ENCODE measurements around the gene DMXL1. TPM values are rescaled to one million over a fixed set of nuclear protein-coding genes. Genes with fewer than 3 reads are reported as not detected.
A peak's percentile ranks its signal among the peaks of the same experiment; 100 is the strongest.
"Not testable (repeated sequence)": the region's sequence is repeated elsewhere in the genome, so short reads cannot be mapped to it uniquely, and the experiment has no call there.

The DMXL1 gene
- total RNA-seq, 2 donors from 2014 or later = 41.2 to 45.3 TPM

DNA sequence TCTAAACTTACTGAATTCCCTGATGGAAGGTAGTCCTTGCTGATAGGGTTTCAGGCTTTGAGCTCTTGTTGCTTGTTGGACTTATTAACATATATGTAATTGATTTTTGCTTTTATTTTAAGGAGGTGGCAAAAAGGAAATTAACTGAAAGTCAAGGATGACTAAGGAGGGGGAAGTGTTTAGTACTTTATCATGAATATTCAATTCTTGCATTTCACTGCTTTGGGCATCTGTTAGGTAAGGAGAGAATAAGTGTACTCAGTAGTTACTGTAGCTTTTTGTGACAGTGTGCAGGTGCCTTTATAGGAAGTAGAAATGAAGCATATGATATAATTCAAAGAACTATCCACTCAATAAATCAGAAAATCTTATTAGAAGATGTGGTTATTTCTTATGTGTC, 47.1 kb downstream of the DMXL1 start:
- H3K9me3 Mint-ChIP-seq = no peaks in the 10 kb centered on the region
- H3K27me3 Mint-ChIP-seq = no peaks in the 10 kb centered on the region
- no peak overlapping the region for H3K4me3 Mint-ChIP-seq
- DNase-seq (ENCODE audit: low spot score) (no peak), ATAC-seq (no peak)
- H3K4me1 Mint-ChIP-seq (ENCODE audit: low read depth in 2 of 2) = peaks cover 0 to 7% of the 10 kb centered on the region in 2 donors
- peak overlapping the region in 1 of 2 donors; percentile 3 for H3K27ac Mint-ChIP-seq
- peaks cover 16% of the 10 kb centered on the region for H3K36me3 Mint-ChIP-seq

- Mint-ChIP-seq H3K4me3 (no peak overlapping the region), H3K27me3 (no peaks in the 10 kb centered on the region), H3K9me3 (no peaks in the 10 kb centered on the region), H3K4me1 (ENCODE audit: low read depth in 2 of 2) (peaks cover 0 to 7% of the 10 kb centered on the region in 2 donors), H3K27ac (no peak overlapping the region), H3K36me3 (peaks cover 14% of the 10 kb centered on the region)
- ATAC-seq = no peak
- no peak for DNase-seq (ENCODE audit: low spot score)
Observed at GRCh38 chr5:119120893-119121292, 50.0 kb downstream of the DMXL1 start.

DNA sequence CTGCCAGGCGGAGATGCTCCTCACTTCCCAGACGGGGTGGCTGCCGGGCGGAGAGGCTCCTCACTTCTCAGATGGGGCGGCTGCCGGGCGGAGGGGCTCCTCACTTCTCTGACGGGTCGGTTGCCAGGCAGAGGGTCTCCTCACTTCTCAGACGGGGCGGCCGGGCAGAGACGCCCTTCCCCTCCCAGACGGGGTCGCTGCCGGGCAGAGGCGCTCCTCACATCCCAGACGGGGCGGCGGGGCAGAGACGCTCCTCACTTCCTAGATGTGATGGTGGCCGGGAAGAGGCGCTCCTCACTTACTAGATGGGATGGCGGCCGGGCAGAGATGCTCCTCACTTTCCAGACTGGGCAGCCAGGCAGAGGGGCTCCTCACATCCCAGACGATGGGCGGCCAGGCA, 51.6 kb downstream of the DMXL1 start:
- not testable (repeated sequence) for H3K27me3 Mint-ChIP-seq; H3K9me3 Mint-ChIP-seq; H3K27ac Mint-ChIP-seq; DNase-seq (ENCODE audit: low spot score); H3K4me3 Mint-ChIP-seq; ATAC-seq; H3K4me1 Mint-ChIP-seq (ENCODE audit: low read depth in 2 of 2); H3K36me3 Mint-ChIP-seq

DNA sequence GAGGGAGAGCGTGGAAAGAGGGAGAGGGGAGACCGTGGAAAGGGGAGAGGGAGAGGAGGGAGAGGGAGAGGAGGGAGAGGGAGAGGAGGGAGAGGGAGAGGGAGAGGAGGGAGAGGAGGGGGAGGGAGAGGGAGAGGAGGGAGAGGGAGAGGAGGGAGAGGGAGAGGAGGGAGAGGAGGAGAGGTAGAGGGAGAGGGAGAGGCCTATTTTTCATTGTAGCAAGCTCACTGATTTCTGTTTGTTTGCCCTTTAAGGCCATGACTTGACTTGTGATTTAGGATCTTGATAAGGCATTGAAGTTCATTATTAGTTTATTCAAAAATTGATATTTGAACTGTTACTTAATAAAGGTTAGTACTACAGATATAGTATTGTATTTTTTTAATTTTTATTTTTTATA, 52.4 kb downstream of the DMXL1 start:
- H3K4me1 Mint-ChIP-seq (ENCODE audit: low read depth in 2 of 2) = peaks cover 0 to under 1% of the 10 kb centered on the region in 2 donors
- H3K27ac Mint-ChIP-seq = no peak overlapping the region
- no peaks in the 10 kb centered on the region for H3K9me3 Mint-ChIP-seq

DNA sequence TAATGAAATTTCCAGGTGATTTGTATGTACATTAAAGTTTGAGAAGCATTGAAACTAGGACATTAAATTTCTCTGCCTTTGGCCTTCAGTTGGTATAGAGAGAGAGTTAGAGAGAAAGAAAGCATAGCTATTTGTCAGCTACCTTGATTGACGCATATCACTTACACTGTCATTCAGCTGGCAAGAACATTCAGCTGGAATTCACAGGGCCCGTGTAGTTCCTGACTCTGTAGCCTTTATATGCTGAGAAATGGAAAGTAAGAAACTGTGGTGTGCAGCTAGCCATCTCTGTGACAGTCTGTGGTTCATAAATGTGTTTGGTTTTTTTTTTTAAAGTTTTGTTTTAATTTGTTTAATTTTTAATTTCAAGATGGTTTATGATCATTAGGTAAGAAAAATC, 58.9 kb downstream of the DMXL1 start:
- Mint-ChIP-seq H3K9me3 (no peaks in the 10 kb centered on the region), H3K27ac (no peak overlapping the region), H3K36me3 (peaks cover 6% of the 10 kb centered on the region), H3K27me3 (no peaks in the 10 kb centered on the region), H3K4me3 (no peak overlapping the region), H3K4me1 (ENCODE audit: low read depth in 2 of 2) (no peaks in the 10 kb centered on the region)
- DNase-seq (ENCODE audit: low spot score) (no peak), ATAC-seq (no peak)

More for the DNA sequence above, 52.4 kb downstream of the DMXL1 start:
- Mint-ChIP-seq H3K27me3 (no peaks in the 10 kb centered on the region), H3K36me3 (peaks cover 8% of the 10 kb centered on the region), H3K4me3 (no peak overlapping the region)
- ATAC-seq (no peak), DNase-seq (ENCODE audit: low spot score) (no peak)

- Mint-ChIP-seq H3K36me3 (peaks cover 24% of the 10 kb centered on the region), H3K4me3 (no peak overlapping the region), H3K27me3 (no peaks in the 10 kb centered on the region), H3K9me3 (peaks cover 4% of the 10 kb centered on the region), H3K4me1 (ENCODE audit: low read depth in 2 of 2) (no peaks in the 10 kb centered on the region), H3K27ac (no peak overlapping the region)
- ATAC-seq (no peak), DNase-seq (ENCODE audit: low spot score) (no peak)
Observed at GRCh38 chr5:119131530-119132304, 60.8 kb downstream of the DMXL1 start.

- not testable (repeated sequence) for H3K27me3 Mint-ChIP-seq; H3K4me3 Mint-ChIP-seq; H3K4me1 Mint-ChIP-seq (ENCODE audit: low read depth in 2 of 2); H3K27ac Mint-ChIP-seq; ATAC-seq; DNase-seq (ENCODE audit: low spot score)
- peaks cover 17% of the 10 kb centered on the region for H3K9me3 Mint-ChIP-seq
- peaks cover 38% of the 10 kb centered on the region for H3K36me3 Mint-ChIP-seq
Observed at GRCh38 chr5:119135743-119136142, 64.9 kb downstream of the DMXL1 start.

DNA sequence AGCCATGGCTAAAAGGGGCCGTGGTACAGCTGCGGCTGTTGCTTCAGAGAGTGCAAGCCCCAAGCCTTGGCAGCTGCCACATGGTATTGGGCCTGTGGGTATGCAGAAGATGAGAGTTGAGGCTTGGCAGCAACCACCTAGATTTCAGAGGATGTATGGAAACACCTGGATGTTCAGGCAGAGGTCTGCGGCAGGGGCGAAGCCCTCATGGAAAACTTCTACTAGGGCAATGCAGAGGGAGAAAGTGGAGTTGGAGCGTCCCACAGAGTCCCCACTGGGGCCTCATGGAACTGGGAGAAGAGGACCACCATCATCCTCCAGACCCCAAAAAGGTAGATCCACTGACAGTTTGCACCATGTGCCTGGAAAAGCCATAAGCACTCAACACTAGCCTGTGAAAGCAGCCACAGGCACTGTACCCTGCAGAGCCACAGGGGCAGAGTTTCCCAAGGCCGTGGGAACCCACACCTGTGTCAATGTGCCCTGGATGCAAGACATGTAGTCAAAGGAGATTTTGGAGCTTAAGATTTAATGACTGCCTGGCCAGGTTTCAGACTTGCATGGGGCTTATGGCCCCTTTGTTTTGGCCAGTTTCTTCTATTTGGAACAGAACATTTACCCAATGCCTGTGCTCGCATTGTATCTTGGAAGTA, 65.9 kb downstream of the DMXL1 start:
- H3K9me3 Mint-ChIP-seq = peaks cover 17% of the 10 kb centered on the region
- no peak overlapping the region for H3K27ac Mint-ChIP-seq
- no peaks in the 10 kb centered on the region for H3K4me1 Mint-ChIP-seq (ENCODE audit: low read depth in 2 of 2)
- no peaks in the 10 kb centered on the region for H3K27me3 Mint-ChIP-seq
- DNase-seq (ENCODE audit: low spot score) (no peak), ATAC-seq (no peak)
- H3K36me3 Mint-ChIP-seq = peaks cover 38% of the 10 kb centered on the region
- no peak overlapping the region for H3K4me3 Mint-ChIP-seq

GRCh38 chr5:119153629-119154028, 82.7 kb downstream of the DMXL1 start:
- Mint-ChIP-seq H3K27ac (no peak overlapping the region), H3K4me3 (no peak overlapping the region), H3K36me3 (peaks cover 27% of the 10 kb centered on the region), H3K9me3 (peaks cover 5% of the 10 kb centered on the region), H3K4me1 (ENCODE audit: low read depth in 2 of 2) (peaks cover 0 to 2% of the 10 kb centered on the region in 2 donors), H3K27me3 (no peaks in the 10 kb centered on the region)
- ATAC-seq = no peak
- DNase-seq (ENCODE audit: low spot score) = no peak

DNA sequence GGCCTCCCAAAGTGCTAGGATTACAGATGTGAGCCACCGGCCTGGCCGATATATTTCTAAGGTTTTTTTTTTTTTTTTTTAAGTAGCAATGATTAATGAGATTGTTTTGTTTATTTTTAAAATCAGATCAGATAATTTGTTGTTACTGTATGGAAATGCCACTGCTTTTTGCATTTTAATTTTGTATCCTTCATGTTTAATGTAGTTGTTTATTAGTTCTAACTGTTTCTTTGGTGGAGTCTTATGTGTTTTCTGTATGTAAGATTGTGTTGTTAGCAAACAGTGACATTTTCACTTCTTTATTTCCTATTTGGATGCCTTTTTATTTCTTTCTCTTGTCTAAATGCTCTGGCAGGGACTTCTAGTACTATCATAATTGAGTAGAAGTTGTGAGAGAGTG, 87.3 kb downstream of the DMXL1 start:
- peaks cover 30% of the 10 kb centered on the region for H3K36me3 Mint-ChIP-seq
- DNase-seq (ENCODE audit: low spot score) = no peak
- ATAC-seq = no peak
- no peak overlapping the region for H3K27ac Mint-ChIP-seq
- no peaks in the 10 kb centered on the region for H3K27me3 Mint-ChIP-seq
- peaks cover 5% of the 10 kb centered on the region for H3K9me3 Mint-ChIP-seq
- peaks cover 0 to 2% of the 10 kb centered on the region in 2 donors for H3K4me1 Mint-ChIP-seq (ENCODE audit: low read depth in 2 of 2)
- no peak overlapping the region for H3K4me3 Mint-ChIP-seq

- peaks cover 27% of the 10 kb centered on the region for H3K36me3 Mint-ChIP-seq
- DNase-seq (ENCODE audit: low spot score) (no peak), ATAC-seq (no peak)
- no peaks in the 10 kb centered on the region for H3K4me1 Mint-ChIP-seq (ENCODE audit: low read depth in 2 of 2)
- H3K4me3 Mint-ChIP-seq = no peak overlapping the region
- no peak overlapping the region for H3K27ac Mint-ChIP-seq
- H3K9me3 Mint-ChIP-seq = peaks cover 5% of the 10 kb centered on the region
- H3K27me3 Mint-ChIP-seq = no peaks in the 10 kb centered on the region
Observed at GRCh38 chr5:119161430-119161829, 90.5 kb downstream of the DMXL1 start.

GRCh38 chr5:119166026-119166425, 95.1 kb downstream of the DMXL1 start:
- Mint-ChIP-seq H3K4me1 (ENCODE audit: low read depth in 2 of 2) (peaks cover 3 to 5% of the 10 kb centered on the region in 2 donors), H3K4me3 (no peak overlapping the region), H3K27me3 (no peaks in the 10 kb centered on the region), H3K27ac (no peak overlapping the region), H3K36me3 (peaks cover 6% of the 10 kb centered on the region), H3K9me3 (no peaks in the 10 kb centered on the region)
- ATAC-seq (no peak), DNase-seq (ENCODE audit: low spot score) (no peak)

- peaks cover 3 to 5% of the 10 kb centered on the region in 2 donors for H3K4me1 Mint-ChIP-seq (ENCODE audit: low read depth in 2 of 2)
- H3K27me3 Mint-ChIP-seq = no peaks in the 10 kb centered on the region
- ATAC-seq (no peak), DNase-seq (ENCODE audit: low spot score) (no peak)
- no peak overlapping the region for H3K27ac Mint-ChIP-seq
- no peak overlapping the region for H3K4me3 Mint-ChIP-seq
- peaks cover 6% of the 10 kb centered on the region for H3K36me3 Mint-ChIP-seq
- no peaks in the 10 kb centered on the region for H3K9me3 Mint-ChIP-seq
Observed at GRCh38 chr5:119168401-119168800, 97.5 kb downstream of the DMXL1 start.

DNA sequence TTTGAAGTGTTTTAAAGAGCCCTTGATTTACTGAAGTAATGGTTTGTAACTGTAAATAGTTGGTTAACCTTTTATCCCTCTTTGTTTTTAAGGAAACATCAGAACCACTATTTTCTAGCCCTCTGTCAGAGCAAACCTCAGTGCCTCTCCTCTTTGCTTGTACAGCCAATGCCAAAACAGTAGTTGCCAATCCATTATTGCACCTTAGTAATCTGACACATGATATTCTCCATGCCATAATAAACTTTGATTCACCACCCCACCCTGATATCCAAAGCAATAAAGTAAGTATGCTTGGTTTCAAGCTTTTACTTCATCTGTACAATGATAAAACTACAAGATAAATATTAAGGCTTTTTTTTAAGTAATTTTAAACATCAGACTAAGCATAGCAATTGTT, 100.8 kb downstream of the DMXL1 start:
- H3K27me3 Mint-ChIP-seq = no peaks in the 10 kb centered on the region
- DNase-seq (ENCODE audit: low spot score) (no peak), ATAC-seq (no peak)
- H3K4me1 Mint-ChIP-seq (ENCODE audit: low read depth in 2 of 2) = peaks cover 5 to 7% of the 10 kb centered on the region in 2 donors
- H3K4me3 Mint-ChIP-seq = no peak overlapping the region
- H3K36me3 Mint-ChIP-seq = no peaks in the 10 kb centered on the region
- no peaks in the 10 kb centered on the region for H3K9me3 Mint-ChIP-seq
- H3K27ac Mint-ChIP-seq = no peak overlapping the region

All from natural killer cell treated with Interleukin-12 subunit alpha and Interleukin-12 subunit beta and Interleukin-15 and Interleukin-18, amount 100 ng/mL, for 72 hours (primary cell).